ENCODE results near the gene ZNF438. TPM values are rescaled to one million over a fixed set of nuclear protein-coding genes. Genes with fewer than 3 reads are reported as not detected.
"Not testable (repeated sequence)": the region's sequence is repeated elsewhere in the genome, so short reads cannot be mapped to it uniquely, and the experiment has no call there.

Gene ZNF438
- total RNA-seq, 2 experiments from 2014 or later, result 2.1 to 2.5 TPM

DNA sequence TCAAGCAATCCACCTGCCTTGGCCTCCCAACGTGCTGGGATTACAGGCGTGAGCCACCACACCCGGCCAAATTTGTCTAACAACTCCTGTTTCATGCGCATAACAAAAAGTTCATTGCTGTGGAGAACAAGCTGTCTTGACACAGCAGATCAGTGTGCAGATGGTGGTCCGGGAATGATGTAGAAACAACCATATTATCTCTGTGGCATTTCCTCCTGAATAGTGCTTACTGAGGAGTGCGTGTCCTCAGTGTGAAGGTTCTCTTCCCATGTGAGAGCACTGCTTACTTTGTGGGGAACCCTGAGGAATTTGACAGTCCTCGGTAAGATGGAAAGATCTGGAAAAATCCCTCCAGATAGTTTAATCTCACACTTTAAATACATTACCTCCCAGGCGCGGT, 30.3 kb upstream of the ZNF438 start:
- H3K36me3 Mint-ChIP-seq, result no peaks in the 10 kb centered on the region
- H3K4me3 Mint-ChIP-seq, result no peak overlapping the region
- DNase-seq, result no peak
- peaks cover 4% of the 10 kb centered on the region for H3K27me3 Mint-ChIP-seq
- no peaks in the 10 kb centered on the region for H3K9me3 Mint-ChIP-seq
- no peaks in the 10 kb centered on the region for H3K4me1 Mint-ChIP-seq
- no peak overlapping the region for H3K27ac Mint-ChIP-seq

DNA sequence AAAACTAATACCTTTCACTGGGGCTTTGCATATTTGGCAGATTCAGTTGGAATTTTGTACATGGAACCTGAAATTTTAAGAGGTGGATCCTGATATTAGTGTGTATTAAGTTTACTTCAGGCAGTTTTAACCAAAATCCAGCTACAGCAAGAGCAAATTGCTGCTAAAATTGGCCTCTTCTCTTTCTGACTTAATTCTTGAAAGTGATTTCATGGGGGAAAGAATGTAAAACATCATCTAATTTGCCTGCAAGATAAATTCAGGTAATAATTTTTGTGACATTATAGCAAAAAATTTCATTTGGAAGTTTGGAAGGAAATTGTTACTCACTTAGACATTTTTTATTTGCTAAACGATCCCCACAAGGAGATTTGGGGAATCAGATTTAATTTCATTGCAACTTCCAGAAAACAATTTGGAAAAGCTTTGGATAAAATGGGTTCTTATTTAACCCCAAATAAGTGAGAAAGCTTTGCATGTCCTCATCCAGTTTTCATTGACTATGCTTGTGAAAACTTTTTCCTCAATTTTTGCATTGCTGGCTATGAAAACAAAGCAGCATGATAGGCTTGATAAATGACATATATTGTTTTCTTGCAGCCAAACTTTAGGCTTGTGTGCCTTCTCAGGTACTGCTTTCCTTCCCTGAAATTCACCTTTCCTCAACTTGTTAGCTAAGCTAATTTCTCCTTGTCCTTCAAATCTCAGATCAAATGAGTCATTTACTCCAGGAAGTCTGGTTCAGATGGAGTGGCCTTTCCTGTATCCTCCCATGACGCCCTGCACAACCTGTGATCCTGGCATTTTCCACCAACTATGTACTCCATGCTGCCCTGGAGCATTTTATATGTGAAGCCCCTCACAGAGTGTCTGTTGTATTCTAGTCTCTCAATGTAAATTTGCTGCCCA, 27.4 kb upstream of the ZNF438 start:
- no peaks in the 10 kb centered on the region for H3K27me3 Mint-ChIP-seq
- H3K36me3 Mint-ChIP-seq, result no peaks in the 10 kb centered on the region
- H3K4me1 Mint-ChIP-seq, result no peaks in the 10 kb centered on the region
- DNase-seq, result no peak
- H3K9me3 Mint-ChIP-seq, result no peaks in the 10 kb centered on the region
- no peak overlapping the region for H3K27ac Mint-ChIP-seq
- no peak overlapping the region for H3K4me3 Mint-ChIP-seq

DNA sequence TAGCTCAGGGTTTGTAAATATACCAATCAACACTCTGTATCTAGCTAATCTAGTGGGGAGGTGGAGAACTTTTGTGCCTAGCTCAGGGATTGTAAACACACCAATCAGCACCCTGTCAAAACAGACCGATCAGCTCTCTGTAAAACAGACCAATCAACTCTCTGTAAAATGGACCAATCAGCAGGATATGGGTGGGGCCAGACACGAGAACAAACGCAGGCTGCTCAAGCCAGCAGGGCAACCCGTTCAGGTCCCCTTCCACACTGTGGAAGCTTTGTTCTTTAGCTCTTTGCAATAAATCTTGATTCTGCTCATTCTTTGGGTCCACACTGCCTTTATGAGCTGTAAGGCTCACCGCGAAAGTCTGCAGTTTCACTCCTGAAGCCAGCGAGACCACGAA, 25.0 kb upstream of the ZNF438 start:
- H3K27ac Mint-ChIP-seq, H3K4me1 Mint-ChIP-seq, H3K4me3 Mint-ChIP-seq, H3K27me3 Mint-ChIP-seq, H3K9me3 Mint-ChIP-seq, H3K36me3 Mint-ChIP-seq, DNase-seq: not testable (repeated sequence)

DNA sequence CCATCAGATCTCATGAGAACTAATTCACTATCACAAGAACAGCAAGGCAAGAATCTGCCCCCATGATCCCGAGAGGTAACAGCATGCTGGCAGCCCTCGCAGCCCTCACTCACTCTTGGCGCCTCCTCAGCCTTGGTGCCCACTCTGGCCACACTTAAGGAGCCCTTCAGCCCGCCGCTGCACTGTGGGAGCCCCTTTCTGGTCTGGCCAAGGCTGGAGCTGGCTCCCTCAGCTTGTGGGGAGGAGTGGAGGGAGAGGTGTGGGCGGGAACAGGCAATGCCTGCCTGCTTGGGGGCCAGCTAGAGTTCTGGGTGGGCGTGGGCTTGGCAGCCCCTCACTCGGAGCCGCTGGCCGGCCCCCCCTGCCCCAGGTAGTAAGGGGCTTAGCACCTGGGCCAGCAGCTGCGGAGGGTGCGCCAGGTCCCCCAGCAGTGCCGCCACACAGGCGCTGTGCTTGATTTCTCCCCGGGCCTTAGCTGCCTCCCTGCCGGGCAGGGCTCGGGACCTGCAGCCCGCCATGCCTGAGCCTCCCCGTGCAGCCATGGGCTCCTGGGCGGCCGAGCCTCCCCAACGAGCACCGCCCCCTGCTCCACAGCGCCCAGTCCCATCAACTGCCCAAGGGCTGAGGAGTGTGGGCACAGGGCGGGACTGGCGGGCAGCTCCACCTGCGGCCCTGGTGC, 24.0 kb upstream of the ZNF438 start:
- Mint-ChIP-seq H3K4me3 (no peak overlapping the region), H3K27ac (no peak overlapping the region), H3K27me3 (no peaks in the 10 kb centered on the region), H3K36me3 (no peaks in the 10 kb centered on the region), H3K4me1 (no peaks in the 10 kb centered on the region), H3K9me3 (no peaks in the 10 kb centered on the region)
- no peak for DNase-seq

DNA sequence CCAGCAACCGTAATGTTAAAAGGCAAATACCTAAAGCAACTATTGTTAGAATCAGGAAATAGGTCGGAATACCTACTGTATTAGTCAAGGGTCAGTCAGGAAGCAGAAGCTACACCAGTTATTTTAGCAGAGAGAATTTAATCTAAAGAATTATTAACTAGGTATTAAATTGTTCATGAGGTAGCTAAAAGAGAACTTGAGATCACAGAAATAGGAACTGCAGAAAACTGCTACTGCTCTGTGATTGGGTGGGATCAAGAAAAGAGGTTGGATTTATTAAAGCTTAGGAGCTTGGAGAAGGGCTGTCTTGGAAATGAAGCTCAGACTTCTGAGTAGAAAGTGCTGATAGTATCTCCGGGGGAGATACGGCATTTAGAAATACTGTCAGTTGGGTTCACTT, 20.0 kb upstream of the ZNF438 start:
- Mint-ChIP-seq H3K4me1 (no peaks in the 10 kb centered on the region), H3K27me3 (no peaks in the 10 kb centered on the region), H3K27ac (no peak overlapping the region), H3K9me3 (no peaks in the 10 kb centered on the region), H3K36me3 (no peaks in the 10 kb centered on the region), H3K4me3 (no peak overlapping the region)
- DNase-seq, result no peak

DNA sequence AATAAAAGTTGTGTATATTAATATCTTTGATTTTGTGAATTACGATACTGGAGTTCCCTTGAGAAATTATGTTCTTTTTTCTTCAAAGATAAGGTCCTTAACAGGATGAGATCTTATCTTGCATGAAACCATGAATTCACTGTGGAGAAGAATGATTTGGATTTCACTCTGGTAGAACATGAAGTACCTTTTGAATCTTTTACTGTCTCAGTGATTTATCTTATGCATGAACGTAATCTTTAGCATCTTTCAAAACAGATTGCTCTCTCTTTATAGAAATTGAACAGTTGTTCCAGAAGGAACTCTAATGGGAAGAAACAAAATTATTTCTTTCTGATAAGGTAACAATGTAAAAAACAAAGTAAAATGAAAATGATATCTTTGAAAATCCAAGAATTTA, 11.0 kb upstream of the ZNF438 start:
- DNase-seq, result no peak
- Mint-ChIP-seq H3K9me3 (peaks cover 4% of the 10 kb centered on the region), H3K4me1 (peaks cover 4% of the 10 kb centered on the region), H3K27ac (no peak overlapping the region), H3K4me3 (no peak overlapping the region), H3K36me3 (no peaks in the 10 kb centered on the region), H3K27me3 (no peaks in the 10 kb centered on the region)

DNA sequence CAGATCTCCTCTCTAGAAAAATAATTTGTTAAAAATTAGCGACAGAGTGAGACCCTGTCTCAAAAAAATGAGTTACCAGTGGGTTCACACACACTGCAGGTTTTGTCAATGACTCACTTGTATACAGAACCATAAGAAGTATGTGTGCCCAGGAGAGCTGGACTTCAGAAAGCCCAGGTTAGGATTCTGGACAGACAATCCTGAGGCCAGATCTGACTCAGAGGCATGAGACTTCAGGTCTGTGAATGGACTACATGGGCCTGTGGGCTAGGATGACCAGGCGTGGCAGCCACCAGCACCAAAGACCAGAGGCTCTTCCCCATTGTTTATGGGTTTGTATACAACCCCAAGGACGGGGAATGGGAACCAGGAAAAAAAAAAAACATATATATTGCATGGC, 9.3 kb upstream of the ZNF438 start:
- Mint-ChIP-seq H3K27me3 (no peaks in the 10 kb centered on the region), H3K4me3 (no peak overlapping the region), H3K4me1 (peaks cover 4% of the 10 kb centered on the region), H3K36me3 (no peaks in the 10 kb centered on the region), H3K9me3 (peaks cover 4% of the 10 kb centered on the region), H3K27ac (no peak overlapping the region)
- no peak for DNase-seq

DNA sequence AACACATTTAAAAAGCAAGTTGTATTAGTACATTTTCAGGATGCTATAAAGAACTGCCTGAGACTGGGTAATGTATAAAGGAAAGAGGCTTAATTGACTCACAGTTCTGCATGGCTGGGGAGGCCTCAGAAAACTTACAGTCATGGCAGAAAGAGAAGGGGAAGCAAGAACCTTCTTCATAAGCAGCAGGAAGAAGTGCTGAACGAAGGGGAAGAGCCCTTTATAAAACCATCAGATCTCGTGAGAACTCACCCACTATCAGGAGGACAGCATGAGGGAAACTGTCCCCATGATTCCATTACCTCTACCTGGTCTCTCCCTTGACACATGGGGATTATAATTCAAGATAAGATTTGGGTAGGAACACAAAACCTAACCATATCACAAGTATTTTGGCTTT, 7.3 kb upstream of the ZNF438 start:
- not testable (repeated sequence) for H3K36me3 Mint-ChIP-seq, H3K27ac Mint-ChIP-seq, H3K9me3 Mint-ChIP-seq, H3K27me3 Mint-ChIP-seq, H3K4me3 Mint-ChIP-seq, DNase-seq, H3K4me1 Mint-ChIP-seq

DNA sequence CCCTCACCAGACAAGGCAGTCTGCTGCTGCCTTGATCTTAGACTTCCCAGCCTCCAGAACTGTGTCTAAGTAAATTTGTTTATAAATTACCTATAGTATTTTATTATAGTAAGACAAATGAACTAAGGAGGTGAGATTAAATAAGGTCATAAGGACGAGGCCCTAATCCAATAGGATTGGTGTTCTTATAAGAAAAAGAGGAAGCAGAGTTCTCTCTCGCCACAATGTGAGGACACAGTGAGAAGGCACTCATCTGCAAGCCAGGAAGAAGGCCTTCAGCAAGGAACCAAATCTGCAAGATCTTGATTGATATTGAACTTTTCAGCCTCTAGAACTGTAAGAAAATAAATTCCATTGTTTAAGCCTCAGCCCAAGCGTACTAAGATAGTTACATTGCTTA, 6.1 kb upstream of the ZNF438 start:
- no peak for DNase-seq
- Mint-ChIP-seq H3K4me3 (no peak overlapping the region), H3K9me3 (no peaks in the 10 kb centered on the region), H3K4me1 (peaks cover 6% of the 10 kb centered on the region), H3K27me3 (no peaks in the 10 kb centered on the region), H3K27ac (no peak overlapping the region), H3K36me3 (no peaks in the 10 kb centered on the region)

DNA sequence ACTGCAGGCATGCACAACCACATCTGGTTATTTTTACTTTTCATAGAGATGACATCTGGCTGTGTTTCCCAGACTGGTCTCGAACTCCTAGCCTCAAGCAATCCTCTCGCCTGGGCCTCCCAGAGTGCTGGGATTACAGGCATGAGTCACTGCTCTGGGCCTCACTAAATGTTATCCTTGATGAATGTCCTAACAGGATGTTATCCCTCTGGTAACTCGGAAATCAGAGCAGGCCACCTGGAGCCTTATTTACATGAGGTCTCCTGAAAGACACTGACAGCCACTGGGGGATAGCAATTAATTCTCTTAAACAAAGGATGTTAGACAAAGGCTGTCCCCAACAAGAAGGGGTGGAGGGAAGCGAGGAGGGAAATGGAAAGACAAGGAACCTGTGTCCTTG, 4.5 kb upstream of the ZNF438 start:
- H3K27ac Mint-ChIP-seq, result no peak overlapping the region
- no peak overlapping the region for H3K4me3 Mint-ChIP-seq
- no peaks in the 10 kb centered on the region for H3K36me3 Mint-ChIP-seq
- H3K9me3 Mint-ChIP-seq, result no peaks in the 10 kb centered on the region
- no peaks in the 10 kb centered on the region for H3K27me3 Mint-ChIP-seq
- DNase-seq, result no peak
- H3K4me1 Mint-ChIP-seq, result peaks cover 7% of the 10 kb centered on the region

DNA sequence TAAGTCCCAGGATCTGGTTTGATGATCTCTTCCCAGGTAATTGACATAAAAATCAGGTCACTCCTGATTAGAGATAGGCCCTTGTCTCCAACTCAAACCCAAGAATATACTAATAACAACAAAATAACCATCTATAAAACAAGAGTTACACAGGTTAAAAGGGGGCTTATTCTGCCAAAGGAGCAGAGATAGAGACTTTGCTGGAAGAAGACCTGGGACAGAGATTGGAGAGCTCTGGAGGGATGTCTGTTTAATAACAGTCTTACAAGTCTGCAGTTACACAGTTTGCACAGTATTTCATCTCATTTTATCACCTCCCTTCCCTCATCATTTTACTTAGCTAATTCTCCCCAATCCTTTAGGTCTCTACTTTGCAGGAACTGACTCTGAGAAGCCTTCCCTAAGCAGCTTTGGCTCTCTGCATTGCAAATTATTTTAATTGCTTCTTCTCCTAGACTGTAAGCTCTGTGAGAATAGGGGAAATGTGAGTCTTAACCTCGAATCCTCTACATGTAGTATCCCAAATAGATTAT, 3.7 kb upstream of the ZNF438 start:
- H3K4me3 Mint-ChIP-seq, result no peak overlapping the region
- peaks cover 15% of the 10 kb centered on the region for H3K4me1 Mint-ChIP-seq
- no peaks in the 10 kb centered on the region for H3K9me3 Mint-ChIP-seq
- no peaks in the 10 kb centered on the region for H3K27me3 Mint-ChIP-seq
- H3K36me3 Mint-ChIP-seq, result no peaks in the 10 kb centered on the region
- no peak for DNase-seq
- H3K27ac Mint-ChIP-seq, result no peak overlapping the region

DNA sequence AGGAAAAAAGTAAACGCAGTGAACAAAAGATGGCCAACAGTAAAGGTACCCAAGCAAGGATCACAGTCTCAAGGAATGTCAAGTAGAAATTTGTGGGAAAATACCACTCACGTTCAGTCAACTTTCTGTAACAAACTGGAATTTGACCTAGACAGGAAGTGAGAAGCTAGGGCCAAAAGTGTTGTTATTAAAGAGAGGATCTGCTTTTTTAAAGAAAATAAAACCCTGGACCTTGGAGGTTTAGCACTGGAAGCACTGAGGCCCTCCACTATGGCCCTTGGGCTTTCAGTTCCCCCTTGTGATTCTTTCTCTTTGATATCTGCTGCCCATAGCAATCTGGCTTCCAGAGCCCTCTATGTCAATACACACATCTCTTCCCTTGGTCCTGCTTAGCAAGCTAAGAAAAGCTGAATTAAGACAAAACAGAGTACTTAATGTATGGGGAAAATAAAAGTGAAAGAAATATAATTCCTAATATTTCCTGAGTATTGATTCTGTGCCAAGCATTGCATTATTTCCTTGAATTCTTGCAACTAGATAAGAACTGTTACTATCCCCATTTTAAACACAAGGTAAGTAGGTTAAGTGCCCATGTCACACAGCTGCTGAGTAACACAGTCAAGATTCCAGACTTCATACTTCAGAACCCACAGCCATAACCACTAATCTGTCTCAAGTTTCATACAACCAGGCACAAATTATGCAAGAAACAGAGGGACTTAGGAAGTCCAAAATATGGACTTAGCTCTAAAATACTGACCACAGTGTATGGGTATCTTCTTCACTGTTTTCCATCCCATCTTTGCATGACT, 2.6 kb upstream of the ZNF438 start:
- H3K27ac Mint-ChIP-seq, result no peak overlapping the region
- no peak for DNase-seq
- no peaks in the 10 kb centered on the region for H3K36me3 Mint-ChIP-seq
- no peaks in the 10 kb centered on the region for H3K9me3 Mint-ChIP-seq
- no peak overlapping the region for H3K4me3 Mint-ChIP-seq
- H3K27me3 Mint-ChIP-seq, result no peaks in the 10 kb centered on the region
- H3K4me1 Mint-ChIP-seq, result peaks cover 19% of the 10 kb centered on the region

DNA sequence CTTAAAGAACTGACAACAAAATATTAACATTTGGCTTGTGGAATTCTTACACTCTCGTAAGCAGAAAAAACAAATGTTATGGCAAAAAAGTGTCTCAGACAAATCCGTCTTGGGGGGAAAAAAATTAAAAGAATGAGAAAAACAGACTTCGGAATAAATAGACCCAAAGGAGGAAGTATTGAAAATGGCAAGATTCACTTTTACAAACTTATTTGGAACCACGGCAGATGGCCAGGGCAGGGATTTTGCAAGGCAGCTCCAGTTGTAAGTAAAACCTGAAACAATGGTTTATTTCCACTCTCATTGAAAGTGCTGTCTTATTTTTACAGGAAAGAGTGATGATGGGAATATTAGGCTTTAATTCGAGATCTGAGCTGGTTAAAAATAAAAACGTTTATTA, 1.5 kb upstream of the ZNF438 start:
- H3K27me3 Mint-ChIP-seq, result no peaks in the 10 kb centered on the region
- H3K9me3 Mint-ChIP-seq, result no peaks in the 10 kb centered on the region
- DNase-seq, result no peak
- H3K27ac Mint-ChIP-seq, result no peak overlapping the region
- H3K4me3 Mint-ChIP-seq, result peak overlapping the region; percentile 83
- H3K4me1 Mint-ChIP-seq, result peaks cover 18% of the 10 kb centered on the region
- H3K36me3 Mint-ChIP-seq, result no peaks in the 10 kb centered on the region

DNA sequence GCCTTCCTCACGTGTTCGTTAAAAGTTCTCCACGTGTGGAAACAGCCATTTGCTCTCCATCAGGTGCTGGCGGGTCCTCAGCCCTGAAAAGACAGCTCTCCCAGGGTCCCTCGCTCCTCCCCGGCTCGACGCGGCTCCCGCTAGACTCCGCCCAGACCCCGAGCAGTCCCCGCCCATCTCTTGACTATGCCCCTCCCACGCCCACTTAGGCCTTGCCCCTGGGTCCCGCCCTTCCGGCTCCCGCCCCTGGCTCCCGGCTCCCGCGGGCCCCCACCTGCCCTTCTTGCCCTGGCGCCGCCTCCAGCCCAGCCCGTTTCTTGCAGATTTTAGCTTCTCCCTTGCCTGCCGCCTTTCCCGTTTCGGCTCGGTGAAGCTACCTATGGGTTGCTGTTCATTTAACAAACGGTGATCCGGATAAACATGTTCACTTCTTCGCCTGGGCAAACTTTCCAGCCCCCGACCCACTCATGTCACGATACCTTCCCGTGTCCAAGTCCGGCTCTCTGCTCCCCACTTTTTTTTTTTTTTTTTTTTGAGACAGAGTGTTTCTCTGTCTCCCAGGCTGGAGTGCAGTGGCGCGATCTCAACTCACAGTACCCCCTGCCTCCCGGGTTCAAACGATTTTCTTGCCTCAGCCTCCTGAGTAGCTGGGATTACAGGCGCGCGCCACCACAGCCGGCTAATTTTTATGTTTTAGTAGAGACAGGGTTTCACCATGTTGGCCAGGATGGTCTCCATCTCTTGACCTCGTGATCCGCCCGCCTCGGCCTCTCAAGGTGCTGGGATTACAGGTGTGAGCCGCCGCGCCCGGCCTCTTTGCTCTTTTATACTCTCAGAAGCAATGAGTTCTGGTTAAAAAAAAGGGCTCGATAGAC, 830 bp upstream of the ZNF438 start:
- peaks cover 18% of the 10 kb centered on the region for H3K4me1 Mint-ChIP-seq
- peak; percentile 92 for DNase-seq
- no peaks in the 10 kb centered on the region for H3K36me3 Mint-ChIP-seq
- no peaks in the 10 kb centered on the region for H3K9me3 Mint-ChIP-seq
- H3K27me3 Mint-ChIP-seq, result no peaks in the 10 kb centered on the region
- peak overlapping the region; percentile 97 for H3K27ac Mint-ChIP-seq
- H3K4me3 Mint-ChIP-seq, result peak overlapping the region; percentile 83

Data from activated naive CD8-positive, alpha-beta T cell treated with anti-CD3 and anti-CD28 coated beads for 36 hours (primary cell).